SK-N-SH (cell line): Measurements from ENCODE around the gene TM2D3. TPM values are rescaled to one million over a fixed set of nuclear protein-coding genes. Genes with fewer than 3 reads are reported as not detected.

Experiments used
- CTCF ChIA-PET: fragments of 300-600, 350-600 bp; formaldehyde crosslinking; extraction: SDS; loops from one replicate; lab custom pipeline; 2021; lab: Yijun Ruan, JAX
- POLR2A ChIA-PET: fragments of 350-600 bp; sonication (Branson Sonifier 250); formaldehyde crosslinking; extraction: SDS; loops from one replicate; lab custom pipeline; 2020; ENCODE audit warnings: antibody characterized with exemption, inconsistent platforms; lab: Yijun Ruan, JAX
- DNase-seq: peaks from one replicate; pipeline ENCODE4 v3.0.0; 2012
- H2AFZ ChIP-seq: fragments of 200-600 bp; sonication (generic); 2 replicates; pipeline ENCODE4 v1.8.1; 2016; ENCODE audit warnings: antibody characterized with exemption, mild to moderate bottlenecking, low read depth
- H3F3A ChIP-seq: fragments of 200-600 bp; sonication (generic); replicated peaks from 2 replicates; pipeline ENCODE3; 2016; ENCODE audit warnings: antibody characterized with exemption, mild to moderate bottlenecking; ENCODE audit not compliant: insufficient read depth
- H3K27ac ChIP-seq, 2 experiments: fragments of 200-500 bp in 1 of 2; fragments of 200-600 bp in 1 of 2; sonication (Bioruptor generic) in 1 of 2; sonication (generic), shearing (Covaris generic) in 1 of 2; 2 replicates each; pipeline versions ENCODE4 v1.5.1 to v1.6.1; 2014 to 2016; ENCODE audit warnings: low read depth in 2 of 2, inconsistent platforms in 1 of 2, low read length in 1 of 2, mild to moderate bottlenecking in 1 of 2, mixed read lengths in 1 of 2
- H3K27me3 ChIP-seq: fragments of 200-600 bp; sonication (generic), shearing (Covaris generic); 2 replicates; pipeline ENCODE4 v1.6.1; 2016; ENCODE audit warnings: mixed run types; ENCODE audit not compliant: insufficient read depth
- H3K36me3 ChIP-seq, 2 experiments: fragments of 200-500 bp in 1 of 2; fragments of 200-600 bp in 1 of 2; sonication (Bioruptor generic) in 1 of 2; sonication (generic) in 1 of 2; replicated peaks in 1 of 2; 2 replicates each; pipeline versions ENCODE3 to v1.5.1; 2014 to 2016; ENCODE audit warnings: low read length in 1 of 2, mild to moderate bottlenecking in 1 of 2; ENCODE audit not compliant: insufficient read depth in 2 of 2, control insufficient read depth in 1 of 2
- H3K4me1 ChIP-seq, 2 experiments: fragments of 200-500 bp in 1 of 2; fragments of 200-600 bp in 1 of 2; sonication (Bioruptor generic) in 1 of 2; sonication (generic), shearing (Covaris generic) in 1 of 2; 2 replicates each; pipeline versions ENCODE4 v1.5.1 to v1.6.1; 2014 to 2016; ENCODE audit warnings: low read depth in 1 of 2, low read length in 1 of 2, mixed run types in 1 of 2; ENCODE audit not compliant: insufficient read depth in 2 of 2, control insufficient read depth in 1 of 2
- H3K4me2 ChIP-seq: fragments of 200-600 bp; sonication (generic), shearing (Covaris generic); 2 replicates; pipeline ENCODE4 v1.6.1; 2017; ENCODE audit warnings: mixed run types
- H3K4me3 ChIP-seq, 2 experiments: fragments of 200-500 bp in 1 of 2; fragments of 200-600 bp in 1 of 2; sonication (Bioruptor generic) in 1 of 2; sonication (generic), shearing (Covaris generic) in 1 of 2; 2 replicates each; pipeline versions ENCODE4 v1.5.1 to v1.8.1; 2014 to 2016; ENCODE audit warnings: low read depth in 2 of 2, inconsistent platforms in 1 of 2, low read length in 1 of 2, mild to moderate bottlenecking in 1 of 2, mixed read lengths in 1 of 2, moderate library complexity in 1 of 2
- H3K79me2 ChIP-seq: fragments of 200-600 bp; sonication (generic); 2 replicates; pipeline ENCODE4 v1.8.1; 2017; ENCODE audit warnings: mild to moderate bottlenecking; ENCODE audit not compliant: insufficient read depth
- H3K9ac ChIP-seq: fragments of 200-600 bp; sonication (generic); 2 replicates; pipeline ENCODE4 v1.6.1; 2017; ENCODE audit warnings: mixed run types
- H3K9me2 ChIP-seq: fragments of 200-600 bp; sonication (generic); 2 replicates; pipeline ENCODE4 v1.6.1; 2017; ENCODE audit warnings: mixed run types
- H3K9me3 ChIP-seq: fragments of 200-600 bp; sonication (generic); 2 replicates; pipeline ENCODE4 v1.6.1; 2017; ENCODE audit warnings: mixed run types, mild to moderate bottlenecking, moderate library complexity
- H4K20me1 ChIP-seq: fragments of 200-600 bp; sonication (generic); 2 replicates; pipeline ENCODE4 v1.6.1; 2017; ENCODE audit warnings: mild to moderate bottlenecking, mixed run types; ENCODE audit not compliant: insufficient read depth
- CHD2 ChIP-seq: fragments of 150-350 bp; IDR thresholded peaks from 2 replicates; pipeline ENCODE4 v1.6.1; 2018; ENCODE audit warnings: low read length; ENCODE audit not compliant: partially characterized antibody
- ELF1 ChIP-seq: IDR thresholded peaks from 2 replicates; pipeline ENCODE4 v1.4.0; 2012
- EP300 ChIP-seq, 2 experiments: IDR thresholded peaks; 2 replicates each; pipeline versions ENCODE4 v1.4.0 to v1.6.1; 2012; ENCODE audit warnings: borderline replicate concordance in 1 of 2, low read depth in 1 of 2, low read length in 1 of 2
- EZH2phosphoT487 ChIP-seq: fragments of 200-600 bp; sonication (generic); IDR thresholded peaks from 2 replicates; pipeline ENCODE4 v1.6.1; 2017; ENCODE audit warnings: low read depth, mixed run types, mild to moderate bottlenecking, antibody characterized with exemption, moderate library complexity, borderline replicate concordance
- FOSL2 ChIP-seq: IDR thresholded peaks from 2 replicates; pipeline ENCODE4 v1.4.0; 2012; ENCODE audit warnings: low read depth, mild to moderate bottlenecking, moderate library complexity, borderline replicate concordance
- FOXM1 ChIP-seq: IDR thresholded peaks from 2 replicates; pipeline ENCODE4 v1.4.0; 2012; ENCODE audit warnings: low read depth, mild to moderate bottlenecking
- JUND ChIP-seq: IDR thresholded peaks from 2 replicates; pipeline ENCODE4 v1.4.0; 2012
- MEF2A ChIP-seq: IDR thresholded peaks from 2 replicates; pipeline ENCODE4 v1.4.0; 2012; ENCODE audit warnings: low read depth, borderline replicate concordance
- MXI1 ChIP-seq: IDR thresholded peaks from 2 replicates; pipeline ENCODE4 v1.6.1; 2012; ENCODE audit warnings: mild to moderate bottlenecking, low read depth, low read length, improper control_type of control experiment
- NFIC ChIP-seq: IDR thresholded peaks from 2 replicates; pipeline ENCODE4 v1.4.0; 2012; ENCODE audit warnings: borderline replicate concordance
- RFX5 ChIP-seq: IDR thresholded peaks from 2 replicates; pipeline ENCODE4 v1.6.1; 2012; ENCODE audit warnings: mild to moderate bottlenecking, improper control_type of control experiment, low read length
- SIN3A ChIP-seq: IDR thresholded peaks from 2 replicates; pipeline ENCODE4 v1.6.1; 2012; ENCODE audit warnings: low read depth, mild to moderate bottlenecking, low read length, moderate library complexity, borderline replicate concordance
- SMC3 ChIP-seq: IDR thresholded peaks from 2 replicates; pipeline ENCODE4 v1.6.1; 2012; ENCODE audit warnings: low read depth, low read length, improper control_type of control experiment
- TEAD4 ChIP-seq: IDR thresholded peaks from 2 replicates; pipeline ENCODE4 v1.4.0; 2012; ENCODE audit warnings: mild to moderate bottlenecking, borderline replicate concordance; ENCODE audit not compliant: insufficient read depth
- USF1 ChIP-seq: IDR thresholded peaks from 2 replicates; pipeline ENCODE4 v1.4.0; 2012; ENCODE audit warnings: low read depth, borderline replicate concordance
- USF2 ChIP-seq: fragments of 150-350 bp; IDR thresholded peaks from 2 replicates; pipeline ENCODE4 v1.6.1; 2017; ENCODE audit warnings: antibody characterized with exemption, low read length, low read depth, borderline replicate concordance
- WGBS: methylation state at CpG from one replicate; pipeline ENCODE4 v1.1.6; 2017; ENCODE audit warnings: low lambda C conversion rate; 5-methylcytosine and 5-hydroxymethylcytosine counted together
- polyA plus RNA-seq, 3 experiments: library from polyadenylated mRNA; depleted of rRNA; stranded (reverse); fragments of >200 nt; gene quantifications; 2 replicates each; pipeline ENCODE4 v1.2.3, GENCODE V29; 2012
- TF ChIP-seq, protein P1 (sequence below): IDR thresholded peaks from 2 replicates; pipeline ENCODE4 v1.4.0; 2012; ENCODE audit warnings: low read depth, borderline replicate concordance

TM2D3 gene
- polyA plus RNA-seq, 1 of the 3 experiments (the other 2 are of a cell fraction) = 73.3 TPM

GRCh38 chr15:101597360-101597928 is 54.7 kb downstream of the TM2D3 start:
- POLR2A ChIA-PET = no interaction called here
- H3K36me3 ChIP-seq = no peaks in the 10 kb centered on the region
- H2AFZ ChIP-seq = no peak overlapping the region
- no peaks in the 10 kb centered on the region for H3K27me3 ChIP-seq
- no peaks in the 10 kb centered on the region for H3K9me2 ChIP-seq
- CTCF ChIA-PET = no interaction called here
- WGBS = 20% methylated on average over 6 of the region's 6 CpGs
- no peaks in the 10 kb centered on the region for H3K79me2 ChIP-seq
- TF ChIP-seq SIN3A = no peak
- TF ChIP-seq USF2 = no peak
- TF ChIP-seq CHD2 = no peak
- no peak for TF ChIP-seq SMC3
- TF ChIP-seq MEF2A = no peak
- no peak for TF ChIP-seq EZH2phosphoT487
- TF ChIP-seq JUND = no peak
- TF ChIP-seq USF1 = no peak
- no peak for TF ChIP-seq FOXM1
- no peak for TF ChIP-seq RFX5
- no peak for TF ChIP-seq FOSL2
- no peak for TF ChIP-seq NFIC
- DNase-seq = no peak
- no peak overlapping the region for H3K4me3 ChIP-seq
- H3K4me2 ChIP-seq = no peak overlapping the region
- no peaks in the 10 kb centered on the region for H3K9me3 ChIP-seq
- no peak overlapping the region for H3K27ac ChIP-seq
- no peak overlapping the region for H3K9ac ChIP-seq
- H3K4me1 ChIP-seq = no peaks in the 10 kb centered on the region
- no peaks in the 10 kb centered on the region for H3F3A ChIP-seq
- H4K20me1 ChIP-seq = no peaks in the 10 kb centered on the region

DNA sequence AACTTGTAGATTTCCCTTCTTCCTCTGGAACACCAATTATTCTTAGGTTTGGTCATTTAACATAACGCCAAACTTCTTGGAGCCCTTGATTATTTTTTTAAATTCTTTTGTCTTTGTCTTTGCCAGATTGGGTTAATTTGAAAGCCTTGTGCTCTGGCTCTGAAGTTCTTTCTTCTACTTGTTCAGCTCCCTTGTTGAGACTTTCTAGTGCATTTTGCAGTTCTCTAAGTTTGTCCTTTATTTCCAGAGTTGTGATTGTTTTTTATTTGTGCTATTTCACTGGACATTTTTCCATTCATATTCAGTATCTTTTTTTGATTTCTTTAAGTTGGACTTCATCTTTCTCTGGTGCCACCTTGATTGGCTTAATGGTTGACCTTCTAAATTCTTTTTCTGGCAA is 55.5 kb downstream of the TM2D3 start:
- DNase-seq = no peak
- CTCF ChIA-PET = interaction anchor here (1.0 to 1.3 kb wide), 2 partner anchors 15 to 17 kb away, joined by 3 to 4 read pairs; no protein-coding TSS in a partner anchor

More for the DNA sequence above, 55.5 kb downstream of the TM2D3 start:
- no peaks in the 10 kb centered on the region for H4K20me1 ChIP-seq
- no peaks in the 10 kb centered on the region for H3K27me3 ChIP-seq
- H3K9ac ChIP-seq = no peak overlapping the region
- no peaks in the 10 kb centered on the region for H3K9me2 ChIP-seq
- WGBS = 70% methylated on average over 1 of the region's 1 CpG
- H2AFZ ChIP-seq = no peak overlapping the region
- no peaks in the 10 kb centered on the region for H3K4me1 ChIP-seq
- H3K79me2 ChIP-seq = no peaks in the 10 kb centered on the region
- POLR2A ChIA-PET = no interaction called here
- H3K36me3 ChIP-seq = no peaks in the 10 kb centered on the region
- H3F3A ChIP-seq = no peaks in the 10 kb centered on the region
- H3K4me2 ChIP-seq = no peak overlapping the region
- no peaks in the 10 kb centered on the region for H3K9me3 ChIP-seq
- no peak for TF ChIP-seq EP300 (IDR thresholded peaks at IDR 0.05; ENCODE audit: borderline replicate concordance in 1 of 2, low read depth in 1 of 2, low read length in 1 of 2)
- TF ChIP-seq, protein P1, sequence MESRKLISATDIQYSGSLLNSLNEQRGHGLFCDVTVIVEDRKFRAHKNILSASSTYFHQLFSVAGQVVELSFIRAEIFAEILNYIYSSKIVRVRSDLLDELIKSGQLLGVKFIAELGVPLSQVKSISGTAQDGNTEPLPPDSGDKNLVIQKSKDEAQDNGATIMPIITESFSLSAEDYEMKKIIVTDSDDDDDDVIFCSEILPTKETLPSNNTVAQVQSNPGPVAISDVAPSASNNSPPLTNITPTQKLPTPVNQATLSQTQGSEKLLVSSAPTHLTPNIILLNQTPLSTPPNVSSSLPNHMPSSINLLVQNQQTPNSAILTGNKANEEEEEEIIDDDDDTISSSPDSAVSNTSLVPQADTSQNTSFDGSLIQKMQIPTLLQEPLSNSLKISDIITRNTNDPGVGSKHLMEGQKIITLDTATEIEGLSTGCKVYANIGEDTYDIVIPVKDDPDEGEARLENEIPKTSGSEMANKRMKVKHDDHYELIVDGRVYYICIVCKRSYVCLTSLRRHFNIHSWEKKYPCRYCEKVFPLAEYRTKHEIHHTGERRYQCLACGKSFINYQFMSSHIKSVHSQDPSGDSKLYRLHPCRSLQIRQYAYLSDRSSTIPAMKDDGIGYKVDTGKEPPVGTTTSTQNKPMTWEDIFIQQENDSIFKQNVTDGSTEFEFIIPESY = no peak
- TF ChIP-seq CHD2 = no peak
- no peak for TF ChIP-seq MXI1
- TF ChIP-seq ELF1 = no peak
- TF ChIP-seq USF2 = no peak
- no peak for TF ChIP-seq JUND
- TF ChIP-seq TEAD4 = no peak
- H3K27ac ChIP-seq = no peak overlapping the region
- no peak overlapping the region for H3K4me3 ChIP-seq
